OCI-LY1 (cell line): ENCODE measurements around the gene BTN1A1.
"Not testable (repeated sequence)": the region's sequence is repeated elsewhere in the genome, so short reads cannot be mapped to it uniquely, and the experiment has no call there.

Source experiments
- H2AFZ ChIP-seq: fragments of 200-600 bp; sonication (generic), shearing (Covaris generic); 2 replicates; pipeline ENCODE4 v1.6.0; 2014; ENCODE audit warnings: antibody characterized with exemption, mild to moderate bottlenecking, low read length
- H3F3A ChIP-seq: fragments of 200-600 bp; sonication (generic), shearing (Covaris generic); 2 replicates; pipeline ENCODE4 v1.6.0; 2014; ENCODE audit warnings: mild to moderate bottlenecking, antibody characterized with exemption, low read length, moderate library complexity; ENCODE audit not compliant: insufficient read depth
- H3K27ac ChIP-seq: fragments of 200-600 bp; sonication (generic); 2 replicates; pipeline ENCODE4 v1.5.1; 2014; ENCODE audit warnings: low read length, mixed run types, mild to moderate bottlenecking, low read depth; ENCODE audit not compliant: poor library complexity, severe bottlenecking
- H3K27me3 ChIP-seq: fragments of 200-600 bp; sonication (generic); 2 replicates; pipeline ENCODE4 v1.6.0; 2014; ENCODE audit warnings: antibody characterized with exemption, mild to moderate bottlenecking, low read length, moderate library complexity; ENCODE audit not compliant: insufficient read depth
- H3K36me3 ChIP-seq: fragments of 200-600 bp; sonication (generic); 2 replicates; pipeline ENCODE4 v1.6.1; 2014; ENCODE audit warnings: mild to moderate bottlenecking, antibody characterized with exemption, low read length, moderate library complexity, mixed read lengths; ENCODE audit not compliant: insufficient read depth
- H3K4me1 ChIP-seq: fragments of 200-600 bp; sonication (generic); 2 replicates; pipeline ENCODE4 v1.5.1; 2014; ENCODE audit warnings: mild to moderate bottlenecking, low read length, moderate library complexity; ENCODE audit not compliant: insufficient read depth, severe bottlenecking
- H3K4me2 ChIP-seq: fragments of 200-600 bp; sonication (generic), shearing (Covaris generic); 2 replicates; pipeline ENCODE4 v1.6.1; 2014; ENCODE audit warnings: low read length
- H3K4me3 ChIP-seq: fragments of 200-600 bp; sonication (generic); 2 replicates; pipeline ENCODE4 v1.5.1; 2014; ENCODE audit warnings: low read length, low read depth, mild to moderate bottlenecking, mixed read lengths; ENCODE audit not compliant: poor library complexity, severe bottlenecking
- H3K79me2 ChIP-seq: fragments of 200-600 bp; shearing (Covaris generic); 2 replicates; pipeline ENCODE4 v1.6.1; 2016; ENCODE audit warnings: mixed run types, low read length, mixed read lengths; ENCODE audit not compliant: insufficient read depth
- H3K9ac ChIP-seq: fragments of 200-600 bp; sonication (generic), shearing (Covaris generic); 2 replicates; pipeline ENCODE4 v1.6.1; 2014; ENCODE audit warnings: mild to moderate bottlenecking, low read length, mixed read lengths
- H3K9me2 ChIP-seq: fragments of 200-600 bp; sonication (generic), shearing (Covaris generic); 2 replicates; pipeline ENCODE4 v1.6.1; 2014; ENCODE audit warnings: low read depth, mild to moderate bottlenecking, low read length, mixed read lengths
- H3K9me3 ChIP-seq: fragments of 200-600 bp; shearing (Covaris generic); 2 replicates; pipeline ENCODE4 v1.6.1; 2014; ENCODE audit warnings: low read length, mixed read lengths
- H4K20me1 ChIP-seq: fragments of 200-600 bp; sonication (generic), shearing (Covaris generic); 2 replicates; pipeline ENCODE4 v1.6.0; 2016; ENCODE audit warnings: mild to moderate bottlenecking, low read length; ENCODE audit not compliant: insufficient read depth
- EZH2 ChIP-seq: fragments of 200-600 bp; sonication (generic), shearing (Covaris generic); IDR thresholded peaks from 2 replicates; pipeline ENCODE4 v1.8.0; 2017; ENCODE audit warnings: borderline replicate concordance, mixed run types, mild to moderate bottlenecking, antibody characterized with exemption, low read length, moderate library complexity, mixed read lengths
- TF ChIP-seq, protein P1 (sequence below): fragments of 200-600 bp; sonication (generic), shearing (Covaris generic); IDR thresholded peaks from 2 replicates; pipeline ENCODE4 v1.5.1; 2017; ENCODE audit warnings: mild to moderate bottlenecking, antibody characterized with exemption, low read length, moderate library complexity, mixed read lengths

BTN1A1 gene

DNA sequence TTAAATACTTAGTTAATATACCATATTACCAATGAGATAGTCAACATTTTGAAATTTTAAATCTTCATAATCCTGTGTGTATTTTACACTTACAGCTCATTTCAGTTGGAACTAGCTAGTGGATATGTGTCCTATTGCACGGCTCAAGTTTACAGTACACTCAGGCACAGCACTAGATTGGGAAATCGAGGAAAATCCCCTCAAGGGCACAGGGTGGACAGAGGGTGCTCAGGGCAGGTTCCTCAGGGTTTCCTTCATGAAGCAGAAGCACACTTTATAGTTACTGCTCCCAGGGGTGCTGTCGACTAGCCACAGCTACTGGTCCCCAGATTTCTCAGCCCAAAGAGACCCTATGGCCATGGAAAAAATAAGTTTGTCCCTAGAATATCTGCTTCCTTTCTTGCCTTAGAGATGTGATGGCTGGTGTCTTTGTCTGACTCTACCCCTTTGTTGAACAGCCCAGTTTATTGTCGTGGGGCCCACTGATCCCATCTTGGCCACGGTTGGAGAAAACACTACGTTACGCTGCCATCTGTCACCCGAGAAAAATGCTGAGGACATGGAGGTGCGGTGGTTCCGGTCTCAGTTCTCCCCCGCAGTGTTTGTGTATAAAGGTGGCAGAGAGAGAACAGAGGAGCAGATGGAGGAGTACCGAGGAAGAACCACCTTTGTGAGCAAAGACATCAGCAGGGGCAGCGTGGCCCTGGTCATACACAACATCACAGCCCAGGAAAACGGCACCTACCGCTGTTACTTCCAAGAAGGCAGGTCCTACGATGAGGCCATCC is 40.9 kb upstream of the BTN1A1 start:
- Histone ChIP-seq H3K27me3 (no peaks in the 10 kb centered on the region), H3K4me3 (no peak overlapping the region), H4K20me1 (no peaks in the 10 kb centered on the region), H3K9ac (no peak overlapping the region), H3K27ac (no peak overlapping the region), H3K36me3 (no peaks in the 10 kb centered on the region), H3K4me2 (no peak overlapping the region), H3K9me2 (no peaks in the 10 kb centered on the region), H3F3A (no peaks in the 10 kb centered on the region), H3K4me1 (peaks cover 10% of the 10 kb centered on the region), H2AFZ (no peak overlapping the region), H3K79me2 (no peaks in the 10 kb centered on the region), H3K9me3 (no peaks in the 10 kb centered on the region)
- no peak for TF ChIP-seq EZH2
- TF ChIP-seq, protein P1, sequence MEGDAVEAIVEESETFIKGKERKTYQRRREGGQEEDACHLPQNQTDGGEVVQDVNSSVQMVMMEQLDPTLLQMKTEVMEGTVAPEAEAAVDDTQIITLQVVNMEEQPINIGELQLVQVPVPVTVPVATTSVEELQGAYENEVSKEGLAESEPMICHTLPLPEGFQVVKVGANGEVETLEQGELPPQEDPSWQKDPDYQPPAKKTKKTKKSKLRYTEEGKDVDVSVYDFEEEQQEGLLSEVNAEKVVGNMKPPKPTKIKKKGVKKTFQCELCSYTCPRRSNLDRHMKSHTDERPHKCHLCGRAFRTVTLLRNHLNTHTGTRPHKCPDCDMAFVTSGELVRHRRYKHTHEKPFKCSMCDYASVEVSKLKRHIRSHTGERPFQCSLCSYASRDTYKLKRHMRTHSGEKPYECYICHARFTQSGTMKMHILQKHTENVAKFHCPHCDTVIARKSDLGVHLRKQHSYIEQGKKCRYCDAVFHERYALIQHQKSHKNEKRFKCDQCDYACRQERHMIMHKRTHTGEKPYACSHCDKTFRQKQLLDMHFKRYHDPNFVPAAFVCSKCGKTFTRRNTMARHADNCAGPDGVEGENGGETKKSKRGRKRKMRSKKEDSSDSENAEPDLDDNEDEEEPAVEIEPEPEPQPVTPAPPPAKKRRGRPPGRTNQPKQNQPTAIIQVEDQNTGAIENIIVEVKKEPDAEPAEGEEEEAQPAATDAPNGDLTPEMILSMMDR = no peak

DNA sequence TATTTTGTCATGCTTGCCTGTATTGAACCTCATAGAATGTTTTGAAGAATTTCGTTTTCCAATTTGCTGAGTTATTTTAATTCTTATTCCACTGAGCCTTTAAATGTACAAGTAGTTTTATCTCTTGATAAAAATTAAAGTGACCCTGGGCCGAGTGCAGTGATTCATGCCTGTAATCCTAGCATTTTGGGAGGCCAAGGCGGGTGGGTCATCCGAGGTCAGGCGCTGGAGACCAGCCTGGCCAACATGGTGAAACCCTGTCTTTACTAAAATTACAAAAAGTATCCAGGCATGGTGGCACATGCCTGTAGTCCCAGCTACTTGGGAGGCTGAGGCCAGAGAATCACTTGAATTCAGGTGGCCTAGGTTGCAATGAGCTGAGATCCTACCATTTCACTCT is 38.8 kb upstream of the BTN1A1 start:
- H4K20me1 ChIP-seq, H3F3A ChIP-seq, H3K4me2 ChIP-seq, H3K79me2 ChIP-seq, H2AFZ ChIP-seq, H3K9me2 ChIP-seq, H3K9ac ChIP-seq, H3K36me3 ChIP-seq, H3K4me1 ChIP-seq, H3K27ac ChIP-seq, H3K4me3 ChIP-seq, H3K9me3 ChIP-seq, H3K27me3 ChIP-seq: not testable (repeated sequence)

DNA sequence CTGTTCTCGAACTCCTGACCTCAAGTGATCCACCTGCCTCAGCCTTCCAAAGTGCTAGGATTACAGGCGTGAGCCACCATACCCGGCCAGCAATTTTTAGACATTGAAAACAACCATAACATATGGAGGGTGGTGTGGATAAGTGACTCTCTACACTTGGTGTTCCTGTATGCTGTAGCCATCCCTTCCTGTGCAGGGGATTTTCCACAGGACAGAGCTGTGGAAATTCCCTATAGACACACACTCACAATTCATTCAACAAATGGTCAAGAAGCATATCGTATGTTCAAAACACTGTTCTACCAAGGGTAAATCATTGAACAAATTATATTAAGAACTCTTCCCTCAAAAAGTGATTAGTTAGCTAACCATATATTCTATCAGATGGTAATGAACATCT is 36.1 kb upstream of the BTN1A1 start:
- Histone ChIP-seq H3K79me2 (no peaks in the 10 kb centered on the region), H3K4me3 (no peak overlapping the region), H3K9me2 (no peaks in the 10 kb centered on the region), H3K9me3 (no peaks in the 10 kb centered on the region), H3K27ac (no peak overlapping the region), H3K9ac (no peak overlapping the region), H2AFZ (no peak overlapping the region), H3F3A (no peaks in the 10 kb centered on the region), H3K36me3 (no peaks in the 10 kb centered on the region), H3K4me2 (no peak overlapping the region), H4K20me1 (no peaks in the 10 kb centered on the region), H3K4me1 (no peaks in the 10 kb centered on the region), H3K27me3 (no peaks in the 10 kb centered on the region)
- no peak for TF ChIP-seq EZH2
- TF ChIP-seq, protein P1 = no peak
